NB4 (cell line): ENCODE data around the gene LRIG1.

ENCODE experiments used
- CTCF ChIP-seq: IDR thresholded peaks from one replicate; pipeline ENCODE4 v1.5.1; 2012; ENCODE audit warnings: low read depth, low read length
- MYC ChIP-seq: IDR thresholded peaks from 2 replicates; pipeline ENCODE4 v1.6.1; 2011; ENCODE audit warnings: low read depth, low read length
- POLR2A ChIP-seq: IDR thresholded peaks from 2 replicates; pipeline ENCODE4 v1.6.1; 2011; ENCODE audit warnings: mild to moderate bottlenecking; ENCODE audit not compliant: insufficient read length; ENCODE audit errors: extremely low read depth

- TF ChIP-seq CTCF: no peak
- no peak for TF ChIP-seq POLR2A
- no peak for TF ChIP-seq MYC
Observed at GRCh38 chr3:66380200-66380932, 120.5 kb downstream of the LRIG1 start.
